WTC11 (cell line): ENCODE measurements around the gene FAM20A.

Source experiments
- E2F4 ChIP-seq: sonication (generic); formaldehyde crosslinking; IDR thresholded peaks from 2 replicates; pipeline ENCODE4 v1.8.1; 2022; ENCODE audit warnings: low read depth, mild to moderate bottlenecking, moderate library complexity, missing genetic modification reagents, borderline replicate concordance
- TP53 ChIP-seq: sonication (generic); formaldehyde crosslinking; IDR thresholded peaks from 2 replicates; pipeline ENCODE4 v1.8.1; 2023; ENCODE audit warnings: mild to moderate bottlenecking, missing genetic modification reagents

- TF ChIP-seq E2F4 (no peak), TP53 (CRISPR knock-in tag) (no peak)
Observed at GRCh38 chr17:68495081-68495480, 106.1 kb downstream of the FAM20A start.
